Gastroesophageal sphincter (tissue), 4 donors: Measurements from ENCODE around the gene PARD3B. TPM values are rescaled to one million over a fixed set of nuclear protein-coding genes. Genes with fewer than 3 reads are reported as not detected.

Source experiments
- ATAC-seq: fragments of 150-250 bp; one replicate; pipeline ENCODE4 v1.9.1; 2016; ENCODE audit warnings: mild to moderate bottlenecking, moderate library complexity
- H3K27ac ChIP-seq, 4 donors: fragments of 200-600 bp; sonication (generic) in 3 of 4; 1 replicate in 3 of 4; 2 replicates in 1 of 4; pipeline ENCODE4 v1.5.1; 2016 to 2019
- H3K27me3 ChIP-seq: fragments of 200-600 bp; sonication (generic); one replicate; pipeline ENCODE4 v1.5.1; 2019
- H3K36me3 ChIP-seq, 2 donors: fragments of 200-600 bp; sonication (generic); one replicate each; pipeline ENCODE4 v1.5.1; 2019; ENCODE audit warnings: control low read depth in 1 of 2
- H3K4me1 ChIP-seq, 3 donors: fragments of 200-600 bp; sonication (generic); 1 replicate in 2 of 3; 2 replicates in 1 of 3; pipeline ENCODE4 v1.5.1; 2016 to 2019; ENCODE audit warnings: control low read depth in 2 of 3
- H3K4me3 ChIP-seq, 2 donors: fragments of 200-600 bp; sonication (generic); one replicate each; pipeline ENCODE4 v1.5.1; 2019; ENCODE audit warnings: mild to moderate bottlenecking in 1 of 2, moderate library complexity in 1 of 2
- H3K9me3 ChIP-seq, 3 donors: fragments of 200-600 bp; sonication (generic); one replicate each; pipeline ENCODE4 v1.5.1; 2017 to 2019; ENCODE audit warnings: control low read depth in 2 of 3
- EP300 ChIP-seq: sonication (generic); formaldehyde crosslinking; IDR thresholded peaks from one replicate; pipeline ENCODE4 v1.6.1; 2017; ENCODE audit warnings: antibody characterized with exemption, mild to moderate bottlenecking
- POLR2A ChIP-seq, 2 donors: fragments of 450-650 bp; IDR thresholded peaks; one replicate each; pipeline ENCODE4 v1.6.1; 2017; ENCODE audit warnings: antibody characterized with exemption in 2 of 2, mild to moderate bottlenecking in 2 of 2, moderate library complexity in 1 of 2
- POLR2AphosphoS5 ChIP-seq: sonication (generic); formaldehyde crosslinking; IDR thresholded peaks from one replicate; pipeline ENCODE4 v1.6.1; 2017; ENCODE audit warnings: antibody characterized with exemption
- WGBS, 2 donors: methylation state at CpG; one replicate each; pipeline ENCODE4 v1.1.5; 2018; ENCODE audit warnings: low coverage in 1 of 2; 5-methylcytosine and 5-hydroxymethylcytosine counted together
- total RNA-seq, 4 donors: library from RNA; depleted of rRNA; stranded (reverse); fragments of >200 nt; gene quantifications; one replicate each; pipeline ENCODE4 v1.1.0, GENCODE V29; 2016
- TF ChIP-seq, protein P1 (sequence below), 4 experiments: fragments of 200-600 bp in 2 of 4; fragments of 450-650 bp in 2 of 4; sonication (generic) in 1 of 4; IDR thresholded peaks; one replicate each; pipeline ENCODE4 v1.5.1; 2017 to 2019; ENCODE audit warnings: antibody characterized with exemption in 4 of 4, mild to moderate bottlenecking in 2 of 4, moderate library complexity in 2 of 4

PARD3B gene
- total RNA-seq, 4 donors from 2014 or later: 29.6 to 42.2 (median 41.0) TPM

DNA sequence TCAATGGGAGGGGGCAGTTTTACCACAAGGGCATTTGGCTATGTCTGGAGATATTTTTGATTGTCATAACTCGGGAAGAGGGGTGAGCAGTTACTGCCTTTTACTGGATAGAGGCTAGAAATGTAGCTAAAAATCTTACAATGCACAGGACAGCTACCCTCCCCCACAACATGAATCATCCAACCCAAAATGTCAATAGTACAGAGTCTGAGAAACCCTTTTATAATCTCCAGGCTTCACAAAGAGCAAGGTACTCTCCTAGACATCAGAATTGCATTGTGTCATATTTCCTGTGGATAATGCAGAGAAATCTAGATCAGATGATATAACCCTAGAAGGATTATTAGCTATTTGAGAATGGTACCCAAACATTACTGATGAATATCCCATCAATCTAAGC is 859.9 kb downstream of the PARD3B start:
- no peak for ATAC-seq
- no peak overlapping the region for H3K27ac ChIP-seq
- H3K9me3 ChIP-seq: no peaks in the 10 kb centered on the region
- no peak overlapping the region for H3K4me3 ChIP-seq
- WGBS, 2 donors: 90 to 100% methylated on average over 1 of the region's 1 CpG
- H3K36me3 ChIP-seq: no peaks in the 10 kb centered on the region
- TF ChIP-seq EP300 (no peak), POLR2A (IDR thresholded peaks at IDR 0.05) (no peak)
- TF ChIP-seq, protein P1, sequence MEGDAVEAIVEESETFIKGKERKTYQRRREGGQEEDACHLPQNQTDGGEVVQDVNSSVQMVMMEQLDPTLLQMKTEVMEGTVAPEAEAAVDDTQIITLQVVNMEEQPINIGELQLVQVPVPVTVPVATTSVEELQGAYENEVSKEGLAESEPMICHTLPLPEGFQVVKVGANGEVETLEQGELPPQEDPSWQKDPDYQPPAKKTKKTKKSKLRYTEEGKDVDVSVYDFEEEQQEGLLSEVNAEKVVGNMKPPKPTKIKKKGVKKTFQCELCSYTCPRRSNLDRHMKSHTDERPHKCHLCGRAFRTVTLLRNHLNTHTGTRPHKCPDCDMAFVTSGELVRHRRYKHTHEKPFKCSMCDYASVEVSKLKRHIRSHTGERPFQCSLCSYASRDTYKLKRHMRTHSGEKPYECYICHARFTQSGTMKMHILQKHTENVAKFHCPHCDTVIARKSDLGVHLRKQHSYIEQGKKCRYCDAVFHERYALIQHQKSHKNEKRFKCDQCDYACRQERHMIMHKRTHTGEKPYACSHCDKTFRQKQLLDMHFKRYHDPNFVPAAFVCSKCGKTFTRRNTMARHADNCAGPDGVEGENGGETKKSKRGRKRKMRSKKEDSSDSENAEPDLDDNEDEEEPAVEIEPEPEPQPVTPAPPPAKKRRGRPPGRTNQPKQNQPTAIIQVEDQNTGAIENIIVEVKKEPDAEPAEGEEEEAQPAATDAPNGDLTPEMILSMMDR (IDR thresholded peaks at IDR 0.05): no peak
- no peaks in the 10 kb centered on the region for H3K27me3 ChIP-seq
- peaks cover 0 to 22% (median 0%) of the 10 kb centered on the region in 3 donors for H3K4me1 ChIP-seq

DNA sequence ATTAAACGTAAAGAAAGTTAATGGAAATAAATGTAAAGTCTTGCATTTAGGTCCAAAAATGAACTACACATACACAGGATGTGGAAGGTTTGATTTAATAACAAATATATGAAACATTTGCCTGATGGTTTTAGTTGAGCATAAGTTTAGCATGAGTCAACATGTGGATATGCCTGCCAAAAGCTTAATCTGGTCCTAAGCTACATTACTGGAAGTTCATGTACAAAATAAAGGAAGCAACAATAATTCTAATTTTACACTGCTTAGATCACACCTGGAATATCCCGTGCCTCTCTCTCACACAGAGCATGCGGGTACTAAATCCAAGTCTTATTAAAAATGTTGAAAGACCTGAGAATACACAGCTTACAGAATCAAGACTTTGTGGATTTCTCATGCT is 860.5 kb downstream of the PARD3B start:
- Histone ChIP-seq H3K4me3 (no peak overlapping the region), H3K27me3 (no peaks in the 10 kb centered on the region), H3K9me3 (no peaks in the 10 kb centered on the region), H3K36me3 (no peaks in the 10 kb centered on the region), H3K4me1 (peaks cover 0 to 22% (median 0%) of the 10 kb centered on the region in 3 donors), H3K27ac (no peak overlapping the region)
- peak; percentile 60 for ATAC-seq
- TF ChIP-seq POLR2AphosphoS5 (peak; percentile 77), EP300 (no peak)
- WGBS, 2 donors: 28 to 50% methylated on average over 3 of the region's 3 CpGs

DNA sequence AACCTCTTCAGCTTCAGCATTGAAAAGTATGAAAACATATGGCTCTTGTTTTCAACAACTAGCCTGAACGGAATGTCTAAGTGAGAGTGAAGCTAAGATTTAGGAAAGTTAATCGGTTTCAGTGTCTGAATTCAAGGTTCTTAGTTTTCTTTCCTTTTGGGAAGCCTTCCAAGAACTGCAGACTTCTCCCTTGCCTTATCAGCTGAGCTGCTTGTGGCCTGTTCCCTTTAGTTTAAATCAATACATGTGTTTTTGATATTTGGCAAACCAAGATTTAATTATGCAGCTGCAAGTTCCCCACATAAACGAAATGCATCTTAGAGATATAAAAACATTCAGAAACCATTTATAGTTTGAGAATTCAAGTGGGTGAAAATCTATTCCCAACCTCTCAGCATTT is 862.7 kb downstream of the PARD3B start:
- WGBS, 2 donors: 11 to 28% methylated on average over 3 of the region's 3 CpGs
- Histone ChIP-seq H3K27me3 (no peaks in the 10 kb centered on the region), H3K9me3 (no peaks in the 10 kb centered on the region), H3K4me3 (no peak overlapping the region), H3K27ac (no peak overlapping the region), H3K4me1 (peaks cover 0 to 22% (median 0%) of the 10 kb centered on the region in 3 donors), H3K36me3 (no peaks in the 10 kb centered on the region)
- ATAC-seq: no peak
- TF ChIP-seq POLR2A (IDR thresholded peaks at IDR 0.05): no peak
- TF ChIP-seq, protein P1 (IDR thresholded peaks at IDR 0.05): no peak
- TF ChIP-seq POLR2AphosphoS5: no peak
- no peak for TF ChIP-seq EP300

DNA sequence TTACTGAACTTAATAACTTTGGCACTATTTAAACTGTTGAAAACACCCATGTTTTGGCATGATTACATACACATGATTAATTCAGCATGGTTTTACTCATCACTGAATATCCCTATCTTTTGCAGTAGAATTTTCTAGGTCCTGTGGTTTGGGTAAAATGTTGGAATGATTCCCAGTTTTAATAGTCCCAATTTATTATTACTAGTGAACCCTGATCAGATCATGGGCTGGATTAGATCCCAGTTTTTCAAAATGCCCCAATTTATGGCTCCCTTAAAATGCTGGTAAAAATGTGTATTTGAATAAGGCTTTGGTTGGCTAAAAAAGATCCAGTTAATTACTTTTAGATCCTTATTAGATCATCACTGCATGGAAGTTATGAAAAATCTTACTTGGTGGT is 863.4 kb downstream of the PARD3B start:
- ATAC-seq: no peak

DNA sequence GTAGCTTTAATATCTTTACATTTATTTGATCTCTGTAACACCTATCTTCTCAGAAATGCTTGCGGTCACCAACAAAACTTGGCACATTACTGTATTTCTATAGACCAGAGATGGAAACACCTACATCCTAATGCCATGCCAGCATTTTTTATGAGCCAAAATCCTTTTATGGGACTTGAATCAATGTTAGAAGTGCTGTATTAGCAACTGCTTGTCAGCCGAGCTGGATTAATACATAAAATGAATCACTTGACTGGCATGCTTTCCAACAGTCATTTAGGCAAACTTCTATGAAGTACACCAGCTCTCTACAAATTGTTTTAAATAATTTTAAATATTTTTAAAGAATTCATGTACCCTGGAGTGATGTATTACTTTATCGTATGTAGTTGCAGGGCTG is 864.1 kb downstream of the PARD3B start:
- 63 to 72% methylated on average over 3 of the region's 3 CpGs for WGBS, 2 donors
- Histone ChIP-seq H3K4me1 (peaks cover 0 to 22% (median 0%) of the 10 kb centered on the region in 3 donors), H3K36me3 (no peaks in the 10 kb centered on the region), H3K4me3 (no peak overlapping the region), H3K9me3 (no peaks in the 10 kb centered on the region), H3K27me3 (no peaks in the 10 kb centered on the region), H3K27ac (no peak overlapping the region)
- ATAC-seq: no peak
- TF ChIP-seq POLR2AphosphoS5: no peak
- TF ChIP-seq EP300: no peak
- TF ChIP-seq, protein P1 (IDR thresholded peaks at IDR 0.05): no peak
- no peak for TF ChIP-seq POLR2A (IDR thresholded peaks at IDR 0.05)

More for the DNA sequence above, 863.4 kb downstream of the PARD3B start:
- no peak overlapping the region for H3K4me3 ChIP-seq
- no peaks in the 10 kb centered on the region for H3K27me3 ChIP-seq
- no peak overlapping the region for H3K27ac ChIP-seq
- TF ChIP-seq EP300: no peak
- TF ChIP-seq POLR2AphosphoS5: no peak
- TF ChIP-seq POLR2A (IDR thresholded peaks at IDR 0.05): no peak
- TF ChIP-seq, protein P1 (IDR thresholded peaks at IDR 0.05): no peak
- peaks cover 0 to 22% (median 0%) of the 10 kb centered on the region in 3 donors for H3K4me1 ChIP-seq
- no peaks in the 10 kb centered on the region for H3K9me3 ChIP-seq
- H3K36me3 ChIP-seq: no peaks in the 10 kb centered on the region
